HepG2 (cell line): ENCODE data around the gene PRSS22. TPM values are rescaled to one million over a fixed set of nuclear protein-coding genes. Genes with fewer than 3 reads are reported as not detected.

Experiments
- BCL6 ChIP-seq: IDR thresholded peaks from 2 replicates; pipeline ENCODE4 v1.6.1; 2016; ENCODE audit warnings: missing genetic modification reagents, missing compliant biosample characterization
- DDIT3 ChIP-seq: sonication (generic); formaldehyde crosslinking; IDR thresholded peaks from 2 replicates; pipeline ENCODE4 v1.4.0; 2020; ENCODE audit warnings: mild to moderate bottlenecking, missing genetic modification reagents
- GLI4 ChIP-seq: sonication (generic); formaldehyde crosslinking; IDR thresholded peaks from 2 replicates; pipeline ENCODE4 v1.5.1; 2020; ENCODE audit warnings: missing genetic modification reagents, mild to moderate bottlenecking, moderate library complexity, borderline replicate concordance
- HDAC1 ChIP-seq: sonication (generic); formaldehyde crosslinking; IDR thresholded peaks from 2 replicates; pipeline ENCODE4 v1.5.1; 2020; ENCODE audit warnings: mild to moderate bottlenecking, missing genetic modification reagents
- KAT7 ChIP-seq: IDR thresholded peaks from 2 replicates; pipeline ENCODE4 v1.6.1; 2018; ENCODE audit warnings: borderline replicate concordance, missing compliant biosample characterization
- MAZ ChIP-seq, 2 experiments: sonication (generic) in 1 of 2; formaldehyde crosslinking in 1 of 2; IDR thresholded peaks; 2 replicates each; pipeline versions ENCODE4 v1.5.0 to v1.6.1; 2012 to 2020; ENCODE audit warnings: low read depth in 2 of 2, mild to moderate bottlenecking in 2 of 2, borderline replicate concordance in 1 of 2, improper control_type of control experiment in 1 of 2, low read length in 1 of 2, missing genetic modification reagents in 1 of 2, moderate library complexity in 1 of 2
- MTF2 ChIP-seq: sonication (generic); formaldehyde crosslinking; IDR thresholded peaks from 2 replicates; pipeline ENCODE4 v1.5.0; 2020; ENCODE audit warnings: missing genetic modification reagents, borderline replicate concordance
- MYPOP ChIP-seq: sonication (generic); formaldehyde crosslinking; IDR thresholded peaks from 2 replicates; pipeline ENCODE4 v1.8.1; 2023; ENCODE audit warnings: mild to moderate bottlenecking, moderate library complexity, missing genetic modification reagents
- NCOR1 ChIP-seq: fragments of 200-600 bp; sonication (generic); IDR thresholded peaks from 2 replicates; pipeline ENCODE4 v1.7.0; 2017; ENCODE audit warnings: antibody characterized with exemption, low read length, borderline replicate concordance
- POLR2A ChIP-seq, 2 experiments: IDR thresholded peaks; 2 replicates each; pipeline ENCODE4 v1.6.1; 2011; ENCODE audit warnings: low read depth in 2 of 2, low read length in 2 of 2, mild to moderate bottlenecking in 1 of 2, moderate library complexity in 1 of 2; ENCODE audit not compliant: insufficient read depth in 1 of 2
- SKI ChIP-seq: fragments of 450-650 bp; IDR thresholded peaks from one replicate; pipeline ENCODE4 v1.6.1; 2018; ENCODE audit warnings: mild to moderate bottlenecking; ENCODE audit not compliant: partially characterized antibody
- TARDBP ChIP-seq: sonication (generic); formaldehyde crosslinking; IDR thresholded peaks from 2 replicates; pipeline ENCODE4 v1.8.0; 2022; ENCODE audit warnings: mild to moderate bottlenecking, missing genetic modification reagents
- UBTF ChIP-seq: sonication (generic); formaldehyde crosslinking; IDR thresholded peaks from 2 replicates; pipeline ENCODE4 v1.4.0; 2020; ENCODE audit warnings: mild to moderate bottlenecking, missing genetic modification reagents
- ZNF543 ChIP-seq: sonication (generic); formaldehyde crosslinking; IDR thresholded peaks from 2 replicates; pipeline ENCODE4 v1.4.0; 2020; ENCODE audit warnings: mild to moderate bottlenecking, missing genetic modification reagents
- polyA plus RNA-seq, 8 experiments: library from polyadenylated mRNA; depleted of rRNA in 3 of 8; stranded (reverse) in 7 of 8; unstranded in 1 of 8; fragments of >200 nt; fragmentation: Illumina TruSeq in 4 of 8; extraction: Trizol in 4 of 8; gene quantifications; 2 replicates each; pipeline versions ENCODE4 v1.2.1 to v1.2.3, GENCODE V29; 2011 to 2016; ENCODE audit warnings: low read depth in 4 of 8, missing spikeins in 1 of 8, mixed read lengths in 1 of 8; ENCODE audit not compliant: insufficient read depth in 1 of 8
- total RNA-seq, 5 experiments: library from RNA; depleted of rRNA; stranded (reverse); fragments of >200 nt; fragmentation: Illumina TruSeq; extraction: Trizol; gene quantifications; 2 replicates each; pipeline ENCODE4 v1.2.3, GENCODE V29; 2016; ENCODE audit warnings: low read depth in 1 of 5
- TF ChIP-seq, protein P1 (sequence below): sonication (generic); formaldehyde crosslinking; IDR thresholded peaks from 2 replicates; pipeline ENCODE4 v1.4.0; 2020; ENCODE audit warnings: missing genetic modification reagents
- TF ChIP-seq, protein P2 (sequence below): IDR thresholded peaks from 2 replicates; pipeline ENCODE4 v1.6.1; 2016; ENCODE audit warnings: control low read depth
- TF ChIP-seq, protein P3 (sequence below): sonication (generic); formaldehyde crosslinking; IDR thresholded peaks from 2 replicates; pipeline ENCODE4 v1.4.0; 2020; ENCODE audit warnings: missing genetic modification reagents
- TF ChIP-seq, protein P4 (sequence below): IDR thresholded peaks from 2 replicates; pipeline ENCODE4 v1.6.1; 2018; ENCODE audit warnings: missing genetic modification reagents, mild to moderate bottlenecking, missing compliant biosample characterization

Gene PRSS22
- total and polyA plus RNA-seq, 2 of the 13 experiments (the other 11 are each of a cell fraction or from before 2014, with no cell fraction given) = 0.24 to 0.32 TPM

GRCh38 chr16:2898831-2899563, 41.0 kb upstream of the PRSS22 start (continued):
- TF ChIP-seq, protein P1, sequence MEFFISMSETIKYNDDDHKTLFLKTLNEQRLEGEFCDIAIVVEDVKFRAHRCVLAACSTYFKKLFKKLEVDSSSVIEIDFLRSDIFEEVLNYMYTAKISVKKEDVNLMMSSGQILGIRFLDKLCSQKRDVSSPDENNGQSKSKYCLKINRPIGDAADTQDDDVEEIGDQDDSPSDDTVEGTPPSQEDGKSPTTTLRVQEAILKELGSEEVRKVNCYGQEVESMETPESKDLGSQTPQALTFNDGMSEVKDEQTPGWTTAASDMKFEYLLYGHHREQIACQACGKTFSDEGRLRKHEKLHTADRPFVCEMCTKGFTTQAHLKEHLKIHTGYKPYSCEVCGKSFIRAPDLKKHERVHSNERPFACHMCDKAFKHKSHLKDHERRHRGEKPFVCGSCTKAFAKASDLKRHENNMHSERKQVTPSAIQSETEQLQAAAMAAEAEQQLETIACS (CRISPR knock-in tag) = no peak
- TF ChIP-seq MYPOP (CRISPR knock-in tag) (no peak), DDIT3 (CRISPR knock-in tag) (no peak), POLR2A (IDR thresholded peaks at IDR 0.05; ENCODE audit: insufficient read depth in 1 of 2, low read depth in 2 of 2, low read length in 2 of 2) (peak in 1 of 2 experiments; percentile 54; a peak in 2 of 4 replicates), TARDBP (CRISPR knock-in tag) (peak; percentile 39; the same call in 1 of the 2 replicates), KAT7 (no peak), HDAC1 (CRISPR knock-in tag) (peak; percentile 56; the same call in 1 of the 2 replicates), UBTF (CRISPR knock-in tag) (peak; percentile 44; the same call in 1 of the 2 replicates), BCL6 (peak; percentile 54), GLI4 (CRISPR knock-in tag) (no peak), SKI (no peak), ZNF543 (CRISPR knock-in tag) (no peak), MTF2 (CRISPR knock-in tag) (no peak), NCOR1 (peak; percentile 60; the same call in 1 of the 2 replicates), MAZ (IDR thresholded peaks at IDR 0.05; ENCODE audit: borderline replicate concordance, low read depth, low read length) (no peak; the same call in 1 of the 2 replicates), MAZ (CRISPR knock-in tag; IDR thresholded peaks at IDR 0.05; ENCODE audit: low read depth) (0 out of 2 replicates have a peak, but pooled peaks have one; percentile 17)
- TF ChIP-seq, protein P2, sequence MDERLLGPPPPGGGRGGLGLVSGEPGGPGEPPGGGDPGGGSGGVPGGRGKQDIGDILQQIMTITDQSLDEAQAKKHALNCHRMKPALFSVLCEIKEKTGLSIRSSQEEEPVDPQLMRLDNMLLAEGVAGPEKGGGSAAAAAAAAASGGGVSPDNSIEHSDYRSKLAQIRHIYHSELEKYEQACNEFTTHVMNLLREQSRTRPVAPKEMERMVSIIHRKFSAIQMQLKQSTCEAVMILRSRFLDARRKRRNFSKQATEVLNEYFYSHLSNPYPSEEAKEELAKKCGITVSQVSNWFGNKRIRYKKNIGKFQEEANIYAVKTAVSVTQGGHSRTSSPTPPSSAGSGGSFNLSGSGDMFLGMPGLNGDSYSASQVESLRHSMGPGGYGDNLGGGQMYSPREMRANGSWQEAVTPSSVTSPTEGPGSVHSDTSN (CRISPR knock-in tag) = no peak
- TF ChIP-seq, protein P3, sequence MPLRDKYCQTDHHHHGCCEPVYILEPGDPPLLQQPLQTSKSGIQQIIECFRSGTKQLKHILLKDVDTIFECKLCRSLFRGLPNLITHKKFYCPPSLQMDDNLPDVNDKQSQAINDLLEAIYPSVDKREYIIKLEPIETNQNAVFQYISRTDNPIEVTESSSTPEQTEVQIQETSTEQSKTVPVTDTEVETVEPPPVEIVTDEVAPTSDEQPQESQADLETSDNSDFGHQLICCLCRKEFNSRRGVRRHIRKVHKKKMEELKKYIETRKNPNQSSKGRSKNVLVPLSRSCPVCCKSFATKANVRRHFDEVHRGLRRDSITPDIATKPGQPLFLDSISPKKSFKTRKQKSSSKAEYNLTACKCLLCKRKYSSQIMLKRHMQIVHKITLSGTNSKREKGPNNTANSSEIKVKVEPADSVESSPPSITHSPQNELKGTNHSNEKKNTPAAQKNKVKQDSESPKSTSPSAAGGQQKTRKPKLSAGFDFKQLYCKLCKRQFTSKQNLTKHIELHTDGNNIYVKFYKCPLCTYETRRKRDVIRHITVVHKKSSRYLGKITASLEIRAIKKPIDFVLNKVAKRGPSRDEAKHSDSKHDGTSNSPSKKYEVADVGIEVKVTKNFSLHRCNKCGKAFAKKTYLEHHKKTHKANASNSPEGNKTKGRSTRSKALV (CRISPR knock-in tag) = no peak
- TF ChIP-seq, protein P4, sequence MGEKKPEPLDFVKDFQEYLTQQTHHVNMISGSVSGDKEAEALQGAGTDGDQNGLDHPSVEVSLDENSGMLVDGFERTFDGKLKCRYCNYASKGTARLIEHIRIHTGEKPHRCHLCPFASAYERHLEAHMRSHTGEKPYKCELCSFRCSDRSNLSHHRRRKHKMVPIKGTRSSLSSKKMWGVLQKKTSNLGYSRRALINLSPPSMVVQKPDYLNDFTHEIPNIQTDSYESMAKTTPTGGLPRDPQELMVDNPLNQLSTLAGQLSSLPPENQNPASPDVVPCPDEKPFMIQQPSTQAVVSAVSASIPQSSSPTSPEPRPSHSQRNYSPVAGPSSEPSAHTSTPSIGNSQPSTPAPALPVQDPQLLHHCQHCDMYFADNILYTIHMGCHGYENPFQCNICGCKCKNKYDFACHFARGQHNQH (CRISPR knock-in tag) = 0 out of 2 replicates have a peak, but pooled peaks have one; percentile 39
